Measurements from ENCODE around the gene NANOGP8.
"Not testable (repeated sequence)": the region's sequence is repeated elsewhere in the genome, so short reads cannot be mapped to it uniquely, and the experiment has no call there.

Gene NANOGP8

DNA sequence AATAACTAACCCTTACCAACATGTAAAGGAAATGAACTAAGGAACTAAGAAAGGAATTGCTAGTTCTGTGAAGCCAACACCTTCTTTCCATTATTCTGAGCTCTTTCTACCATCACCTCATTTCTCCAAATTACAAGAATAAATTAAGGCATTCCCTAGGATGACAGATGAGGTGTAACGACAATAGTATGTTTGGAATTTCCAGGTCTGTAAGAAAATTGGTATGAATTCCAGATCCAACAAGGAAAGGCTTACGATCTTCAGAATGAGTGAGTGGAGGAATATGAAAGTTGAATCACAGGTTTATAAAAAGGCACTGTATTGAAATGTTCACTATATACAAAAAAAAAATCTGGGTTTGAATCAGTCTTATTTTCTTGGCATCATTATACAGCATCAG is 4.5 kb upstream of the NANOGP8 start:
- H3K9ac ChIP-seq, result no peak overlapping the region
- no peak overlapping the region for H2AFZ ChIP-seq (ENCODE audit: low read depth)
- H3K4me1 ChIP-seq (ENCODE audit: low read depth, poor library complexity, severe bottlenecking), result no peaks in the 10 kb centered on the region
- no peaks in the 10 kb centered on the region for H3K79me2 ChIP-seq (ENCODE audit: insufficient read depth, low read depth)
- H3K4me3 ChIP-seq (IDR thresholded peaks at IDR 0.05; ENCODE audit: insufficient read depth, low read depth, low read length), result no peak overlapping the region
- no peaks in the 10 kb centered on the region for H3K36me3 ChIP-seq (ENCODE audit: insufficient read depth)
- H4K20me1 ChIP-seq (ENCODE audit: insufficient read depth), result no peaks in the 10 kb centered on the region
- no peak for TF ChIP-seq CTCF (conservative IDR thresholded peaks at IDR 0.05; ENCODE audit: low read depth, low read length)
- no peaks in the 10 kb centered on the region for H3K27me3 ChIP-seq (ENCODE audit: insufficient read depth, low read depth)
- no peak overlapping the region for H3K27ac ChIP-seq
- H3K4me2 ChIP-seq, result no peak overlapping the region

GRCh38 chr15:35088329-35088728 is 3.2 kb upstream of the NANOGP8 start:
- TF ChIP-seq CTCF (conservative IDR thresholded peaks at IDR 0.05; ENCODE audit: low read depth, low read length), result no peak
- Histone ChIP-seq H3K36me3 (ENCODE audit: insufficient read depth) (no peaks in the 10 kb centered on the region), H3K27me3 (ENCODE audit: insufficient read depth, low read depth) (no peaks in the 10 kb centered on the region), H3K4me3 (IDR thresholded peaks at IDR 0.05; ENCODE audit: insufficient read depth, low read depth, low read length) (no peak overlapping the region), H3K9ac (no peak overlapping the region), H3K4me2 (no peak overlapping the region), H3K4me1 (ENCODE audit: low read depth, poor library complexity, severe bottlenecking) (no peaks in the 10 kb centered on the region), H3K27ac (no peak overlapping the region), H3K79me2 (ENCODE audit: insufficient read depth, low read depth) (no peaks in the 10 kb centered on the region), H2AFZ (ENCODE audit: low read depth) (no peak overlapping the region), H4K20me1 (ENCODE audit: insufficient read depth) (no peaks in the 10 kb centered on the region)

DNA sequence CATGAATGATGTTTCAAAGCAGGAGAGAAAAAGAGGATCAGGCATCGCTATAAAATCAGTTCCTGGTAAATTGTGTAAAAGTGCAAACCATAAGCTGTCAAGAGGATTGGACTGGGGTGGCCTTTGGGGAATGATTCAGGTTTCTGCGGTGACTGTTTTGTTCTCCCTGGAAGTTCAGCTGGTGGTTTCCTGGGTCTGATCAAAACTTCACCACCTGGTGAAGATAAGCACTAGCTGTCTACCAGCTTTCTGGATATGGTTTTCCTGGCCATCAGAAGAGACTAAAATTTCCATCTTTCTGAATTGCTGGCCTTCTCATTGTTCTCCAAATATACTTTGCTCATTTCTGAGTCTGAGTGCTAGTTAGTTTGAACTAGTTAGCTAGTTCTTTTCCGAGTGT is 2.7 kb upstream of the NANOGP8 start:
- Histone ChIP-seq H3K4me1 (ENCODE audit: low read depth, poor library complexity, severe bottlenecking) (no peaks in the 10 kb centered on the region), H3K4me3 (IDR thresholded peaks at IDR 0.05; ENCODE audit: insufficient read depth, low read depth, low read length) (no peak overlapping the region), H3K27ac (no peak overlapping the region), H3K4me2 (no peak overlapping the region), H3K27me3 (ENCODE audit: insufficient read depth, low read depth) (no peaks in the 10 kb centered on the region), H3K9ac (no peak overlapping the region), H4K20me1 (ENCODE audit: insufficient read depth) (no peaks in the 10 kb centered on the region), H2AFZ (ENCODE audit: low read depth) (no peak overlapping the region), H3K79me2 (ENCODE audit: insufficient read depth, low read depth) (no peaks in the 10 kb centered on the region), H3K36me3 (ENCODE audit: insufficient read depth) (no peaks in the 10 kb centered on the region)
- no peak for TF ChIP-seq CTCF (conservative IDR thresholded peaks at IDR 0.05; ENCODE audit: low read depth, low read length)

- H3K4me3 ChIP-seq (IDR thresholded peaks at IDR 0.05; ENCODE audit: insufficient read depth, low read depth, low read length); H3K79me2 ChIP-seq (ENCODE audit: insufficient read depth, low read depth); H3K4me1 ChIP-seq (ENCODE audit: low read depth, poor library complexity, severe bottlenecking); H3K36me3 ChIP-seq (ENCODE audit: insufficient read depth); H3K27me3 ChIP-seq (ENCODE audit: insufficient read depth, low read depth); H3K27ac ChIP-seq; H2AFZ ChIP-seq (ENCODE audit: low read depth); H3K9ac ChIP-seq; H3K4me2 ChIP-seq; H4K20me1 ChIP-seq (ENCODE audit: insufficient read depth): not testable (repeated sequence)
These were observed 2.4 kb downstream of the NANOGP8 start for GRCh38 chr15:35082371-35083348.

- not testable (repeated sequence) for H3K4me3 ChIP-seq (IDR thresholded peaks at IDR 0.05; ENCODE audit: insufficient read depth, low read depth, low read length); H3K36me3 ChIP-seq (ENCODE audit: insufficient read depth); H3K4me2 ChIP-seq; H3K27ac ChIP-seq; H3K79me2 ChIP-seq (ENCODE audit: insufficient read depth, low read depth); H2AFZ ChIP-seq (ENCODE audit: low read depth); H3K9ac ChIP-seq; H3K4me1 ChIP-seq (ENCODE audit: low read depth, poor library complexity, severe bottlenecking); H4K20me1 ChIP-seq (ENCODE audit: insufficient read depth); H3K27me3 ChIP-seq (ENCODE audit: insufficient read depth, low read depth)
These were observed 3.3 kb downstream of the NANOGP8 start for GRCh38 chr15:35081626-35082365.
